ACHN (cell line): ENCODE measurements around the gene GCLM.
"Not testable (repeated sequence)": the region's sequence is repeated elsewhere in the genome, so short reads cannot be mapped to it uniquely, and the experiment has no call there.

ENCODE experiments used
- DNase-seq: peaks from one replicate; pipeline ENCODE4 v3.0.0-alpha.2; 2015
- in situ Hi-C: cut with HindIII; loops from 2 replicates; pipeline ENCODE4 v1.10.0; 2017; ENCODE audit warnings: low sequenced_read_pairs, low pct_ligation_motif_present, low pct_unique_long_range_greater_than_20kb

GCLM gene

DNA sequence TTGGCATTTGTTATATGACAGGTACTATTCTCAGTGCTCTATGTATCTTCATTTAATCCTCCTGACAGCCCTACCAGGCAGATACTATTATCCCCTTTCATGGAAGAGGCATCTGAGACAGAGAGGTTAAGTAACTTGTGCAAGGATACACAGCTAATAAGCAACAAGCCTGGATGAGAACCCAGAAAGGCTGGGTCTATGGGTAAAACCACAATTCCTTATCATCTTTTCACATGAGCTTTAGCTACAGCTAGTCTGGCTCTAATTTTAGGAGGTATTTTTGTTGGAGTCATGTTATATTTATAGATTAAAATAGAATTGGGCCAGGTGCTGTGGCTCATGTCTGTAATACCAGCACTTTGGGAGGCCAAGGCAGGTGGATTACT lies 57.9 kb downstream of the GCLM start:
- no peak for DNase-seq
- in situ Hi-C loops, result no loop called here

DNA sequence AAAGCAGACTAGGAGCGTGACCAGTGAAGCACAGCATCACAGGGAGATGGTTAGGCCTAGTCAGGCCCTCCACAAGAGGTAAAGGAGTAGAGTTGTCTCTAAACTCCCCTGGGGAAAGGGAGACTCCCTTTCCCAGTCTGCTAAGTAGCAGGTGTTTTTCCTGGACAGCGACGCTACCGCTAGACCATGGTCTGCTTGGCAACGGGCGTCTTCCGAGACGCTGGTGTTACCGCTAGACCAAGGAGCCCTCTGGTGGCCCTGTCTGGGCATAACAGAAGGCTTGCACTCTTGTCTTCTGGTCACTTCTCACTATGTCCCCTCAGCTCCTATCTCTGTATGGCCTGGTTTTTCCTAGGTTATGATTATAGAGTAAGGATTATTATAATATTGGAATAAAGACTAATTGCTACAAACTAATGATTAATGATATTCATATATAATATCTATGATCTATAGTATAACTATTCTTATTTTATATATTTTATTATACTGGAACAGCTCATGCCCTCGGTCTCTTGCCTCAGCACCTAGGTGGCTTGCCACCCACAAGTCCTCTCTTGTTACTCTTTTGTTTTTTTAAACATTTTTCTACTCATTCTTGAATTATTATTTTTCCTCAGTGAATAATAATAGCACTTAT lies 58.4 kb downstream of the GCLM start:
- in situ Hi-C loops, result not testable (repeated sequence)
- peak; percentile 67 for DNase-seq

DNA sequence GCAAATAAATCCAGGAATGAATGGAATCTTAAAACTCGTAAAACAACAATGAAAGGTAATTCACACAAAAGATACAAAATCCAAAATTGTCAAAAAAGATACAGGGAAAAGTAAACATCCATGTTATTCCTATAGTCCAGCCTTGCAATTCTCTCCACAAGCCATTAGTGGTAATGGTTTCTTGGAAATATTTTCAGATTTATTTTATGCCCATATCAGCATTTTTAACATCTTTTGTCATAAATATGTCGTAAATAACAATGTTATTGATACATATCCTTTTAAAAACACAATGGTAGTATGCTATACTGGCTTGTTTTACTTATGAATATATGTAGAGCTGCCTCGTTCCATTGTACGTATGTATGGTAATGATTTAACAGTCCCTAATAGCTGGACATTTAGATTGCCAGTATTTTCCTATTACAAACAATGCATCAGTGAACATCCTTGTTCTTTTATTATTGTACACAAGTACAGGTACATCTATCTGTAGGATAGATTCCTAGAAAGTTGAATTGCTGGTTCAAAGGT lies 60.8 kb downstream of the GCLM start:
- DNase-seq, result no peak
- in situ Hi-C loops, result no loop called here

- peak; percentile 66 for DNase-seq
- in situ Hi-C loops, result no loop called here
Measured at GRCh38 chr1:93847811-93848288, 61.4 kb downstream of the GCLM start.

DNA sequence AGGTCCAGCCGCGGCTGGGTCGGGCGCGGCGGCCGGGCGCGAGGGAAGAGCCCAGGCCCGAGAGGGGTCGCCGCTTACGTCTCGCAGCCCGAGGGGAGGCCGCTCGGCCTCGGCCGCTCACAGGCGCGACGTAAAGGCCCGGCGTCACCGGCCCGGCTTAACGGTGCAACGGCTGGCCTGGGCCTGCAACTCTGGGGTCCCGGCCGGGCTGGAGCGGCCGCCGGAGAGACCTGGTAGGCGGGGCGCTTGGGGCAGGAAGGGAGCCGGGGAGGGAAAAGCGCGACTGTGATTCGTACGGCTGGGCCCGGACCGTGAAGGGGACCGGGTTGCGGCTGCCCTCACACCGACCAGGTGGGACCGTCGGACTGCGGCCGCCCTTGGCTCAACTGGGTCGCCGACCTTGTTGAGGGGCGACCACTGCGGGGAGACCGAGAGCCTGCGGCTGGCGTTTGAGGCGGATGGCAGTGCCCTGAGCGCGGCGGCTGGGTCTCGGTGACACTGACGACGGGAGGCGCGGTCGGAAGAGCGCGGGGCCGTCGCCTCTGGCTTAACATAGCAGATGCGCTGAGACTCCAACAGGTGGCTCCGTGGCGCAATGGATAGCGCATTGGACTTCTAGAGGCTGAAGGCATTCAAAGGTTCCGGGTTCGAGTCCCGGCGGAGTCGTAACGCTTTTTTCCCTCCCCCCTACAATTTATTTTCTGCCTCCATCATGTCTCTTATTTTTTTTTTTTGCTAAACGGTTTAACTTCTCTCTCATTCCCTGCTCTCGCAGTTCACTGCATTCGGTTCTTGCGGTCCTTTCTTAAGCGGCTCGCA lies 62.0 kb downstream of the GCLM start:
- DNase-seq, result peak; percentile 82
- in situ Hi-C loops, result no loop called here

DNA sequence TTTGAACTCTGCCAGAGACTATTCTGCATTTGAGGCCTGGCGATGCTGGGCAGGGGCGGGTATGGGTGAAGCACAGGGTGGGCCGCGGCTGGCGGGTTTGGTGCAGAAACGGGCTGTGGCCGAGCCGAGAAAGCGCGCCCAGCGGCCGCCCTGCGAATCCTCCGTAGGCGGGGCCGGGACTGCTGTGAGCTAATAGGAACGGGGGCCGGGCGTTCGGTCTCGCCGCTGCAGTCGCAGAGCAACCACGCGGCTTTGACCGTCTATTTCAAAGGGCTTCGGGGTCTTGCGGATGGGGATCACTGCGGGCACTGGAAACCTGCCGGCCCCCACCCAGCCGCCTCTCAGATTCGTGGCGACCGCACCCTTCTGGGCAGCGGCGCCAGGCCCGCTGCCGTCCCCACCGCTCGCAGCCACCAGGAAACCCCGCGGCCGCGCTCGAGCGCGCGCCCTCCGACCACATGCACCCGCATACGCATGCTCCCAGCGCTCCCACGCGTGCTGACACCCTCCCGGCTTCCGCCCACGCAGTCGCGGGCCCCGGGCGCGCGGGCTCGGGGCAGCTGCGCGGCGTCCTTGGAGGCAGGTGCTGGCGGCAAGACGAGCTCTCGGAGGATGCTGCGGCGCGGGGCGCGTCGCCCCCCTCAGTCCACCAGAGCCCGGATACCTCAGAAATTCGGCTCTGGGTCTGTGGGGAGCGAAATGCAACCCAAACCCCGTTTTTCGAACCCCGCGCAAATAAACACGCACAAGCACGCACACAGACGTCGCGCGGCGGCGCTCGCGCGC lies 62.8 kb downstream of the GCLM start:
- peak; percentile 79 for DNase-seq
- in situ Hi-C loops, result no loop called here

- in situ Hi-C loops, result no loop called here
Measured at GRCh38 chr1:93845538-93846205, 63.6 kb downstream of the GCLM start.

GRCh38 chr1:93844262-93845045 lies 64.8 kb downstream of the GCLM start:
- in situ Hi-C loops, result no loop called here
- peak; percentile 75 for DNase-seq

More at GRCh38 chr1:93845538-93846205, 63.6 kb downstream of the GCLM start:
- peak; percentile 79 for DNase-seq

GRCh38 chr1:93842750-93843500 lies 66.3 kb downstream of the GCLM start:
- DNase-seq, result no peak
- in situ Hi-C loops, result no loop called here

GRCh38 chr1:93841771-93842170 lies 67.5 kb downstream of the GCLM start:
- DNase-seq, result no peak
- in situ Hi-C loops, result no loop called here

- in situ Hi-C loops, result no loop called here
- no peak for DNase-seq
Measured at GRCh38 chr1:93840956-93841482, 68.2 kb downstream of the GCLM start.

- DNase-seq, result no peak
- in situ Hi-C loops, result no loop called here
Measured at GRCh38 chr1:93839753-93840152, 69.5 kb downstream of the GCLM start.

GRCh38 chr1:93839307-93839706 lies 69.9 kb downstream of the GCLM start:
- in situ Hi-C loops, result no loop called here
- DNase-seq, result no peak

GRCh38 chr1:93837961-93838360 lies 71.3 kb downstream of the GCLM start:
- in situ Hi-C loops, result no loop called here
- no peak for DNase-seq
